Heart left ventricle (tissue), 16 donors: Measurements from ENCODE around the gene CALML5. TPM values are rescaled to one million over a fixed set of nuclear protein-coding genes. Genes with fewer than 3 reads are reported as not detected.
A peak's percentile ranks its signal among the peaks of the same experiment; 100 is the strongest.

Experiments used
- ATAC-seq, 4 donors: fragments of 200-7000 bp; cut with Tn5 transposase; one replicate each; pipeline ENCODE4 v1.9.1; 2020 to 2022; ENCODE audit warnings: moderate library complexity in 4 of 4, mild to moderate bottlenecking in 3 of 4, moderate number of reproducible peaks in 1 of 4
- DNase-seq, 5 donors: peaks; one replicate each; pipeline ENCODE4 v3.0.0-alpha.2; 2020
- H3K27ac ChIP-seq, 12 donors: fragments of 200-600 bp; sonication (generic) in 4 of 12; one replicate each; pipeline versions ENCODE4 v1.5.0 to v1.8.0; 2016 to 2022; ENCODE audit warnings: mild to moderate bottlenecking in 2 of 12
- H3K27me3 ChIP-seq, 9 donors: fragments of 200-600 bp; sonication (generic) in 2 of 9; one replicate each; pipeline versions ENCODE4 v1.5.1 to v1.8.0; 2016 to 2022; ENCODE audit warnings: mild to moderate bottlenecking in 3 of 9
- H3K36me3 ChIP-seq, 9 donors: fragments of 200-600 bp; sonication (generic) in 2 of 9; one replicate each; pipeline versions ENCODE4 v1.5.0 to v1.8.0; 2018 to 2022; ENCODE audit warnings: mild to moderate bottlenecking in 2 of 9
- H3K4me1 ChIP-seq, 12 donors: fragments of 200-600 bp; sonication (generic) in 4 of 12; one replicate each; pipeline versions ENCODE4 v1.5.0 to v1.8.0; 2016 to 2022; ENCODE audit warnings: mild to moderate bottlenecking in 3 of 12
- H3K4me3 ChIP-seq, 12 donors: fragments of 200-600 bp; sonication (generic) in 4 of 12; one replicate each; pipeline versions ENCODE4 v1.5.0 to v1.8.0; 2017 to 2022; ENCODE audit warnings: mild to moderate bottlenecking in 9 of 12, moderate library complexity in 4 of 12
- H3K9me3 ChIP-seq, 12 donors: fragments of 200-600 bp; sonication (generic) in 4 of 12; one replicate each; pipeline versions ENCODE4 v1.5.0 to v1.8.0; 2016 to 2022; ENCODE audit warnings: mild to moderate bottlenecking in 1 of 12
- CTCF ChIP-seq, 12 donors: fragments of 200-600 bp; sonication (generic) in 4 of 12; IDR thresholded peaks; one replicate each; pipeline versions ENCODE4 v1.5.0 to v1.8.0; 2018 to 2022; ENCODE audit warnings: antibody characterized with exemption in 12 of 12, mild to moderate bottlenecking in 5 of 12
- POLR2A ChIP-seq, 2 donors: fragments of 450-650 bp; IDR thresholded peaks; one replicate each; pipeline ENCODE4 v1.6.1; 2017; ENCODE audit warnings: antibody characterized with exemption in 2 of 2, mild to moderate bottlenecking in 2 of 2, moderate library complexity in 2 of 2
- WGBS, 4 donors: extraction: QIAGEN DNeasy Blood & Tissue Kit in 2 of 4; methylation state at CpG; one replicate each; pipeline versions ENCODE4 v1.1.5 to v1.1.7; 2013 to 2018; 5-methylcytosine and 5-hydroxymethylcytosine counted together
- intact Hi-C, 10 donors: fragments of 100-400 bp; cut with DNase I; formaldehyde crosslinking; loops; one replicate each; pipeline versions ENCODE4 v1.11.1 to v1.14.2; 2022
- polyA plus RNA-seq, 2 donors: library from polyadenylated mRNA; stranded (reverse); fragments of 200-250 nt; gene quantifications; one replicate each; pipeline ENCODE4 v1.2.3, GENCODE V29; 2013
- total RNA-seq, 9 donors: library from RNA; depleted of rRNA in 2 of 9; stranded (reverse); fragments of >200 nt in 2 of 9; fragmentation: NEBNext Ultra II Directional in 3 of 9; extraction: Animal tissue kit (Norgen Biotek cat#: 25700) in 3 of 9; gene quantifications; one replicate each; pipeline versions ENCODE4 v1.1.0 to v1.2.4, GENCODE V29; 2016 to 2023
- donor health status: ischemic (EF 13 %, LVEDD 7.1; RV severe dilation, severe dysfunction).
- donor health status: healthy with polysubstance abuse.
- donor health status: DM: no; HTN: yes; CAD: no.
- donor health status: DM: no; HTN: no; CAD: no.
- donor health status: ischemic (EF 25% LVEDD 6.9; RV normal size, moderate dysfunction).
- donor health status: ischemic (EF 25% LVEDD 5.7; RV mildly dilated, moderate dysfunction).
- donor health status: healthy.
- donor health status: DM: yes; HTN: yes; CAD: no.
- donor health status: ischemic (EF 35%, LVEDD 5.7; RV mildly dilated, moderate dysfunction).
- donor health status: nonischemic (EF 11% LVEDD 7.7; RV severe dilation, severe dysfunction).
- donor health status: DM: yes; HTN: yes; CAD: no.
- donor health status: PGD.
- donor health status: ischemic (EF 29% LVEDD 5.4; RV normal size, mild dysfunction).
- donor health status: nonischemic (EF 23%, LVEDD 6.1; RV moderate dilation, normal function).

The CALML5 gene
- total and polyA plus RNA-seq, 11 donors: not detected

GRCh38 chr10:5470062-5470751 is 29.2 kb downstream of the CALML5 start:
- Histone ChIP-seq H3K27ac (no peak overlapping the region), H3K4me1 (peaks cover 0 to 5% (median 0%) of the 10 kb centered on the region in 12 donors), H3K9me3 (peaks cover 0 to 12% (median 2%) of the 10 kb centered on the region in 12 donors), H3K36me3 (no peaks in the 10 kb centered on the region), H3K27me3 (no peaks in the 10 kb centered on the region), H3K4me3 (no peak overlapping the region)
- intact Hi-C loops: no loop called here
- DNase-seq: no peak
- peak in 1 of 4 donors; percentile 27 for ATAC-seq
- no peak for TF ChIP-seq CTCF (IDR thresholded peaks at IDR 0.05)
- no peak for TF ChIP-seq POLR2A (IDR thresholded peaks at IDR 0.05)
- 93 to 98% (median 96%) methylated on average over 14 to 15 of the region's 15 CpGs for WGBS, 4 donors

- H3K4me3 ChIP-seq: no peak overlapping the region
- H3K4me1 ChIP-seq: peaks cover 0 to 5% (median 0%) of the 10 kb centered on the region in 12 donors
- H3K27me3 ChIP-seq: no peaks in the 10 kb centered on the region
- no peak for TF ChIP-seq CTCF (IDR thresholded peaks at IDR 0.05)
- no peak for TF ChIP-seq POLR2A (IDR thresholded peaks at IDR 0.05)
- intact Hi-C loops: no loop called here
- no peak overlapping the region for H3K27ac ChIP-seq
- 84 to 97% (median 87%) methylated on average over 14 to 15 of the region's 15 CpGs for WGBS, 4 donors
- ATAC-seq: peak in 1 of 4 donors; percentile 21
- H3K36me3 ChIP-seq: no peaks in the 10 kb centered on the region
- DNase-seq: no peak
- peaks cover 0 to 12% (median 2%) of the 10 kb centered on the region in 12 donors for H3K9me3 ChIP-seq
Measured at GRCh38 chr10:5469353-5470061, 29.9 kb downstream of the CALML5 start.

GRCh38 chr10:5468262-5469106 is 30.9 kb downstream of the CALML5 start:
- no peak for ATAC-seq
- WGBS, 4 donors: 87 to 88% (median 87%) methylated on average over 7 to 8 of the region's 8 CpGs

More at GRCh38 chr10:5468262-5469106, 30.9 kb downstream of the CALML5 start:
- Histone ChIP-seq H3K27me3 (no peaks in the 10 kb centered on the region), H3K36me3 (no peaks in the 10 kb centered on the region), H3K27ac (no peak overlapping the region), H3K4me3 (no peak overlapping the region), H3K4me1 (peaks cover 0 to 5% (median 0%) of the 10 kb centered on the region in 12 donors), H3K9me3 (peaks cover 0 to 12% (median 2%) of the 10 kb centered on the region in 12 donors)
- no peak for DNase-seq
- TF ChIP-seq POLR2A (IDR thresholded peaks at IDR 0.05): no peak
- no peak for TF ChIP-seq CTCF (IDR thresholded peaks at IDR 0.05)
- intact Hi-C loops: no loop called here
